Hepatic stellate cell (primary cell): Measurements from ENCODE around the gene JADE2.
"Not testable (repeated sequence)": the region's sequence is repeated elsewhere in the genome, so short reads cannot be mapped to it uniquely, and the experiment has no call there.

Experiments
- DNase-seq: peaks from one replicate; pipeline ENCODE4 v3.0.0; 2011; ENCODE audit warnings: low spot score

JADE2 gene

DNA sequence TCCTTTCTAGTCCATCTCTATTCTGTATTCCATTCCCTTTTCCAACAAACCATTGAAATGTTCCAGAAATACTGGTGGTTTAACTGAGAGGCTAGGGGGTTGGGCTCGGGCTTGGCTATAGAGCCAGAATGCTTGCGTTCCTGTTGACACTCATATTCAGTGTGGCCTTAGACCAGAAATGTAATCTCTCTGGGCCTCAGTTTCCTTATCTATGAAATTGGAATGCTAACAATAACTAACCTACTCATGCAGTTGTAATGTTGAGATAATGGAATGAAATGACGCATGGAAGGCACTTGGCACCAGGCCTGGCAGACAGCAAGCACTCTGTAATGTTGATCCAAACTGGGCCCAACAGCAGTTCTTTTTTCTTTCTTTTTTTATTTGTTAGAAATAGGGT lies 26.8 kb downstream of the JADE2 start:
- DNase-seq, result peak; percentile 84

GRCh38 chr5:134552716-134553115 lies 27.2 kb downstream of the JADE2 start:
- not testable (repeated sequence) for DNase-seq

GRCh38 chr5:134553821-134554267 lies 28.4 kb downstream of the JADE2 start:
- DNase-seq, result no peak

GRCh38 chr5:134554319-134555222 lies 29.1 kb downstream of the JADE2 start:
- peak; percentile 72 for DNase-seq

DNA sequence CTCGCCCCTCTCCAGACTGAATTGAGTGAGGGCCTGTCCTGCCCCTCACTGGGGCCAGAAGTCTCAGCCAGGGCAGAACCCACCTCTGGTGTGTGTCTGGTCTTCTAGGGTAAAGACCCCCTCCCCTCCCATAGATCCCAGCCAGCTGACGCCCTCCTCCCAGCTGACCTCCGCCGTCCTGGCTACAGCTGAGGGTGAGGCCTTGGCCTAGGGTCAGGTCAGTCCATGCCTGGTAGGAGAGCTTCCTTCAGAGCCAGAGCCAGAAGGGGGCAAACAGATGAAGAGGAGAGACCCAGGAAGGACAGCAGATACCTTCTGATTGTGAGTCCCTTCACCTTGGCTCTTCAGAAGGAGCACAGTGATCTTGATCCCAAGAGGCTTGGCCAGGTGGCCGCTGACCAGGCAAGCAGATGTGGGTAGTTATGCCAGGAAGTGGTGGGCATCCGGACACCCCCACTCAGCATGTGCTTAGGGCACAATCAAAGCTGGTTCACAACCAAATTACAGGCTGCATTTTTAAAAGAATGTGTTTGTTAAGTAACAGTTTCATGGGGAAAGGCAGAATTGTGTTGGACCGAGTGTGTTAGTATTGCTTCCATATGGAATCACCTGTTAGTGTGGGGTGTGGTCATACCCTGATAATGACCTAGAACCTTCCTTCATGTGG lies 29.9 kb downstream of the JADE2 start:
- DNase-seq, result no peak

DNA sequence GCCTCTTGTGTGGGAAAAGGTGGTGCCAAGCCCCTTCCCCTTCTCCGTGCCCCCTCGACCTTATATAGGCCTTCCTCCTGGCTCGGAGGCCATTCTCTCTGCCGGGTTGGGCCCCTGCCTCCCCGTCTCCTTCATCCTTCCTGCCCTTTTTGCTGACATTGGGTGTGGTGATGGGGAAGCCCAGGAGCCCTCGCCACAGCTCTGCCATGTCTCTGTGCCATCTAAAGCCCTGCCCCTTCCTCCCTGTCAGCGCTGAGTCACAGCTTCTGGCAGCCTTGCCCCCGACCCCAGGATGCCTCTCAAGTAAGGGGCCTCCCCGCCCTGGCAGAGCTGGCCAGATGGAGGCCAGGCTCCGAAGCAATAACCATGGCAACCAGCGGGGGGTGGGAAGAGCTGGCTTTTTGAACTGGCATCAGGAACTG lies 30.4 kb downstream of the JADE2 start:
- DNase-seq, result peak; percentile 78

DNA sequence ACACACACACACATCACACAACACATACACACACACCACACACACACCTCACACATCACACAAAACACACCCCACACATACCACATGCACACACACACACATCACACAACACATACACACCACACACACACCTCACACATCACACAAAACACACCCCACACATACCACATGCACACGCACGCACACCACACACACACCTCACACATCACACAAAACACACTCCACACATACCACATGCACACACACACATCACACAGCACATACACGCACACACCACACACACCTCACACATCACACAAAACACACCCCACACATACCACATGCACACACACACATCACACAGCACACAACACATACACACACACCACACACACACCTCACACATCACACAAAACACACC lies 31.1 kb downstream of the JADE2 start:
- not testable (repeated sequence) for DNase-seq

- no peak for DNase-seq
Observed at GRCh38 chr5:134556994-134557393, 31.5 kb downstream of the JADE2 start.

- no peak for DNase-seq
Observed at GRCh38 chr5:134559672-134560071, 34.2 kb downstream of the JADE2 start.

GRCh38 chr5:134560698-134561097 lies 35.2 kb downstream of the JADE2 start:
- DNase-seq, result no peak

DNA sequence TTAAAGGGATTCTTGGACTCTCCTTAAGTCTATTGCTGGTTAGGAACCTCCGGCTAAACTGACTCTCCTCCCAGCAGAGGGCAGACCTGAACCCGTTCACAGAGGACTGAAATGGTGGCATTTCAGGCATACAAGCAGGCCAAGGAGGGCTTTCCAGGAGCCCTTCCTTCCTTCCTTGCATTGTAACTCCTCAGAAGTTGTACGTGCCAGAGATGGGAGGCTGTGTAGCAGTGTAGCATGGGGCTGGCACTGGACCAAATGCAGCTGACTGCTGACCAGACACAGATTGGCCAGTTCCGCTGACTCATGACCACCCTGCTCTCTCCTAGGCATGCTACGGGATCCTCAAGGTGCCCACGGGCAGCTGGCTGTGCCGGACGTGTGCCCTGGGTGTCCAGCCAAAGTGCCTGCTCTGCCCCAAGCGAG lies 36.4 kb downstream of the JADE2 start:
- peak; percentile 66 for DNase-seq

DNA sequence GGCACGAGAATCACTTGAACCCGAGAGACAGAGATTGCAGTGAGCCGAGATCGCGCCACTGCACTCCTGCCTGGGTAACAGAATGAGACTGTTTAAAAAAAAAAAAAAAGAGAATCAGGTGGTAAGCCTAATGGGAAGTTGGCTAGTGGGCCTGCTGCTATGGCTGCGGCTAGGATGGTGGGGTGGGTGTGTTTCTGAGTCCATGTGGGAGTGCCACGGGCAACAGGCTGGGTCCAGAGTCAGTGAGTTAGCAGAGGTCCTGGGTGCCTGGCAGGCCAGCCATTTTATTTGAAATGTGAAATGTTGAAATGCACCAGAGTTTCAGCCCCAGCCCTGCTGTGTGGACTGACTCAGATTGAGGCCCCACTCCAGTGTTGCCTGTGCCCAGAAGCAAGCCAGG lies 37.8 kb downstream of the JADE2 start:
- DNase-seq, result no peak

DNA sequence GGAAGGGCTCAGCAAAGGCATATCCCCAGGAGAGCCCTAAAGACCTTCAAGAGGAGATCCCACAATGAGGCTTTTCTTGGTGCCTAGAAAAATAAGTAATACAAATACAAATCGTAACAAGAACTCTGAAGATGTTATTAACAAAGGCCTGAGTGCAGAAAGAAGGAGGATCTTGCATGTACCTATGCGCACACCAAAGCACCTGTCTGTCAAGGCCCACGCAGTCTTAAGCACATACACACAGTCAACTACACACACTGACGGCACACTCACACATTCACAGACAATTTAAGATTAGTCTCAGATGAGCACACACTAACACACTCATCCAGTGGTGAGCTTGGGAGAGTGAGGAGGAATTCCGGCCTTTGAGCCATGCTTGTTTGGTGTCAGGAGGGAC lies 38.5 kb downstream of the JADE2 start:
- DNase-seq, result no peak

DNA sequence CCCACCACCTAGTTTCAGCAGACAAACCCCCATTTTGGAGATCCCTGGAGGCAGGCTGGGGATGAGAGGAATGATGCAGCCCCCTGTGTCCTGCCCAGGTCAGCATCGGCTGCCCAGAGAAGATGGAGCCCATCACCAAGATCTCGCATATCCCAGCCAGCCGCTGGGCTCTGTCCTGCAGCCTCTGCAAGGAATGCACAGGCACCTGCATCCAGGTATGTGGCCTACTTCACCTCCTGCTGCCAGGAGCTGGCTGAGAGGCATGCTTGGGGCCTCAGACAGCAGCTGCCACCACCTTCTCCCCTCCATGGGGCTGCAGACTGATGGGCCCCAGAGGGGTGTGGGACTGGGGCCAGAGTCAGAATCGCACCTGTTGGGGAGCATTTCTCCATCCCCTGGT lies 38.9 kb downstream of the JADE2 start:
- no peak for DNase-seq

GRCh38 chr5:134565791-134566740 lies 40.6 kb downstream of the JADE2 start:
- no peak for DNase-seq

- DNase-seq, result no peak
Observed at GRCh38 chr5:134566741-134567221, 41.3 kb downstream of the JADE2 start.

GRCh38 chr5:134567641-134568336 lies 42.3 kb downstream of the JADE2 start:
- DNase-seq, result peak; percentile 73

DNA sequence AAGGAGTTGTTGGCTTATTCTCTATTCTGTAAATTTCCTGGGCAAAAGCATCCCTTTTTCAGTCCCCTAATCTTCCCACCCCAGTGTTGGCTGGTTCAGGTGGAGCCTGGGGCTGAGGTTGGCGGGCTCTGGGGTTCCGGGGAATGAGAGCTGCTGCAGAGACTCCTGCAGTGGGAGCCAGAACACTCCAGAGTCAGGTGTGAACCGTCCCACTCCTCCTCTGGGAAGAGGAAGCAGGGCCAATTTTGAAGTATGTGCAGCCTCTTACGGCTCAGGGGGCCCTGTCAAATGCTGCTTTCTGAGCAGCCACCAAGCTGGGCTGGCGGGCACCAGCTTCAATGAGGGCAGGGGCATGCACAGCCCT lies 42.8 kb downstream of the JADE2 start:
- no peak for DNase-seq

DNA sequence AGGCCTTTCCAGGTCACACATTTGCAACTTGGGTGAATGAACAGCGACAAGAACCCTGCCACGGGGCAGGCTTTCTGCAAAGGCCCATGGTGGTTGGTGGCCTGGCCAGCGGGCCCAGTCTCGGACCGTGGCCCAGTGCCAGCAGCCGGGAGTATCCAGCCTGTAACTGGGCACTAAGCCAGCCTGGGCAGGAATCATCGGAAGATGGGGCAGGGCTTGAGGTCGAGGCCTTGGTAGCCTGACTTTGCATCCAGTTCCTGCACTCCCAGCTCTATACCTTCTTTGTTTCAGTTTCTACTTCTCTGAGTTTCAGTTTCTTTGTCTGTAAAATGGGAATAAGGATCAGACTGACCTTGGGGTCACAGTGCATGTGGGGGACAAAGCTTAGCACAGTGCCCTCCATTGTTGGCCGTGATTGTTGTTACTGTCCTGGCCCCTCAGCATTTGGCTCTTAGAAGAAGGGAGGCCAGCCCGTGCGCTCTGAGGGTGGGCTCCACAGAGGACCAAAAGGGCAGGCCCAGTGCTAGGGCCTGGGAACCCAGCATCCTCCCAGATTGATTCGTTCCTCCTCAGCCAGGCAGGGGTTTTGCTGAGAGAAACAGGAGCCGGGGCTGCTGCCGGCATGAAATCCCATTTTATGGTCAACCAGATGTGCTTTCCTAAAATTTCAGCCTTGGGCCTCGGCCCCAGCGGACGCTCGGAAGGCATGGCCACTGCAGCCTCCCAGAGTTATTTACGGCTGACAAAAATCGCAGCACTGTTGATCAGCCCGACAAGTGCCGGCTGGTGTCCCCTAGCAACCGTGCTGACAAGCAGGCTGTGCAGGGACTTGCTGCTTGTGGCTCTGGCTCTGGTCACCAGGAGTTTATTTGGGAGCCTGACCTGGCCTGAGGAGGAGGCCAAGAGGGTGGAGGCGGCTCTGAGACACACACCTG lies 43.6 kb downstream of the JADE2 start:
- DNase-seq, result no peak

DNA sequence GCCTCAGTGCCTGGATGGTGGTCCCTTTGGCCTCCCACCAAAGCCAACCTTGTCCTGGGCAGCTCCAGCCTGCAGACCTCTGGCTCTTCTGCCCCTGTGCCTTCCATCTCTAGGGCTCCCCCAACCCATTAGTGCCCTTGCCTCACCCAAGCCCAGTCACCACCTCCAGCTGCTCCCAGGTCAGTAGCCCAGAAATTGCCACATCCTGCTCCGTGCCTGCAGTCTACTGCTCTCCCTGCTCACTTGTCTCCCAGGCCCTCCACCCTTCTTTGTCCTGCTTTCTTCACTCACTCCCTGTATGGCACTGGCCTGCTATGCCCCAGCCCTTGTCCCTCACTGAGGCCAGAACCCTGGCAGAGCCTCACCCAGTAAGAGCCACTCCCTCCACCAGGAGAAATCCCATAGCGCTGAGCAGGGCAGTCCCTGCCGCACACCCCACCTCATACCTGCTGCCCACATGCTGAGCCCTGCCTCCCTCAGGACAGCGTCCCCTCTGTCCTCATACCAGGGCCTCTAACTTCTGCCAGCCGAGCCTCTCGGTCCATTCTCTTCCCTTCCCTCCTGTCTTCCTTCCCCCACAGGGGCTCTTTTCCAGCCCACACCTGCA lies 44.4 kb downstream of the JADE2 start:
- no peak for DNase-seq
